AG10803 (cell line): ENCODE data around the gene ZNF205.
"Not testable (repeated sequence)": the region's sequence is repeated elsewhere in the genome, so short reads cannot be mapped to it uniquely, and the experiment has no call there.

Source experiments
- DNase-seq: peaks from one replicate; pipeline ENCODE4 v3.0.0; 2010; ENCODE audit warnings: low read depth
- H3K4me3 ChIP-seq: 2 replicates; pipeline ENCODE4 v1.5.1; 2011; ENCODE audit warnings: mild to moderate bottlenecking, low read length, control low read depth
- TF ChIP-seq, protein P1 (sequence below): conservative IDR thresholded peaks from 2 replicates; pipeline ENCODE4 v1.5.1; 2011; ENCODE audit warnings: mild to moderate bottlenecking, low read length, control low read depth, inconsistent platforms

Gene ZNF205

DNA sequence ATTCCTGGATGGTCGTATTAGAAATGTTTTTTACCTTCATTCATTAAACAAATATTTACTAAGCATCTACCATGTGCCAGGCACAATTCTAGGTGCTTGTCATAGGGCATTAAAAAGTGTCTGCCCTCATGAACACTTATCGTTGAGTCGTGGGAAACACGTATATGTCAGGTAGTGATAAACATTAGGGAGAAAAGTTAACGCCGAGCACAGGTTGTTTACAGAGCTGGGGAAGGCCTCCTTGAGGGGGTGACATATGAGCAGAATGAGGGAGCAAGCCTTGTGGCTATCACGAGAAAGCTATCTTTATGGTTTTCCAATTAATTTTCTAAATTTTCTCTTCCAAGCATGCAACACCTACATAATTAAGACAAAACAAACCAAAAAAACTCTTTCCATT, 21.5 kb downstream of the ZNF205 start:
- H3K4me3 ChIP-seq, result peak overlapping the region; percentile 100
- no peak for DNase-seq
- TF ChIP-seq, protein P1, sequence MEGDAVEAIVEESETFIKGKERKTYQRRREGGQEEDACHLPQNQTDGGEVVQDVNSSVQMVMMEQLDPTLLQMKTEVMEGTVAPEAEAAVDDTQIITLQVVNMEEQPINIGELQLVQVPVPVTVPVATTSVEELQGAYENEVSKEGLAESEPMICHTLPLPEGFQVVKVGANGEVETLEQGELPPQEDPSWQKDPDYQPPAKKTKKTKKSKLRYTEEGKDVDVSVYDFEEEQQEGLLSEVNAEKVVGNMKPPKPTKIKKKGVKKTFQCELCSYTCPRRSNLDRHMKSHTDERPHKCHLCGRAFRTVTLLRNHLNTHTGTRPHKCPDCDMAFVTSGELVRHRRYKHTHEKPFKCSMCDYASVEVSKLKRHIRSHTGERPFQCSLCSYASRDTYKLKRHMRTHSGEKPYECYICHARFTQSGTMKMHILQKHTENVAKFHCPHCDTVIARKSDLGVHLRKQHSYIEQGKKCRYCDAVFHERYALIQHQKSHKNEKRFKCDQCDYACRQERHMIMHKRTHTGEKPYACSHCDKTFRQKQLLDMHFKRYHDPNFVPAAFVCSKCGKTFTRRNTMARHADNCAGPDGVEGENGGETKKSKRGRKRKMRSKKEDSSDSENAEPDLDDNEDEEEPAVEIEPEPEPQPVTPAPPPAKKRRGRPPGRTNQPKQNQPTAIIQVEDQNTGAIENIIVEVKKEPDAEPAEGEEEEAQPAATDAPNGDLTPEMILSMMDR, result no peak

DNA sequence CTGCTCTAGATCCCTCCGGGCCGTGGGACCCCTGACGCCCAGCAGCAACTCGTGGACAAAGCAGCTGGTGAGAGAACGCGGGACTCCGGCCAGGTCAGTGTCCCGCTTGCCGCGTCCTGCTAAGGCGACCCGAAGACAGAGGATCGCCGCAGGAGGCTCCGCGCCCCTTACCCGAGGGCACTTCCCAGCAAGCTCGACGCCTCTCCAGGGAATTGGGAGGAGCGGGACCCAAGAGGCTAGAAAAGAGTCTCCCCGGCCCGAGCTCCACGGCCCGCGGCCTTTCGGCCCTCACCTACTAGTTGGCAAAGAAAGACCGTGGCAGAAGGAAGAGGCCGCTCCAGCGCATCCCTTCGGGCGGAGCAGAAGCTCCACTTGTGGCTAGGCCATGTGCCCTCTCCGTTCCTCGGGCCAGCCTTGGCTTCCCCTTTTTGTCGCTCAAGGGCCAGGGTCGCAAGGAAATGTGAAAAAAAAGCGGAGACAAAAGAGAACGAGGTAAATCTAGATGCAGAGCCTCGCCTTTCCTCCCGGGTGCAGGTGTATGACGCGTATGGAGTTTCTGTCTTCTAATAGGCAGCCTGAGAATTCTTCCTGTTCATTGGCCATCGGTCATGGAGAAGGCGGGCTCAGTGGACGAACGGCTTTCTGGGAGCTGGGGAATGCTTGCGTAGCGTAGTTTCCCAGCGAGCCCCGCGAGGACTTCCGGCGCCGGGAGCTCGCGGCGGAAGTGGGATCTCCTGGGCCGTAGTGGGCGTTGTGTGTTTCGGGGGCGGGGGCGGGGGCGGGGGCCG, 22.1 kb downstream of the ZNF205 start, which contains the start of gene ZNF213:
ZNF213 (plus strand) TSS at position 692 of the 788 bp plus-strand sequence. CDS start 2,252 bp downstream, outside the sequence.
- peak; percentile 97 for DNase-seq
- TF ChIP-seq, protein P1, result no peak
- peak within 1 kb of the TSS; percentile 100 for H3K4me3 ChIP-seq

DNA sequence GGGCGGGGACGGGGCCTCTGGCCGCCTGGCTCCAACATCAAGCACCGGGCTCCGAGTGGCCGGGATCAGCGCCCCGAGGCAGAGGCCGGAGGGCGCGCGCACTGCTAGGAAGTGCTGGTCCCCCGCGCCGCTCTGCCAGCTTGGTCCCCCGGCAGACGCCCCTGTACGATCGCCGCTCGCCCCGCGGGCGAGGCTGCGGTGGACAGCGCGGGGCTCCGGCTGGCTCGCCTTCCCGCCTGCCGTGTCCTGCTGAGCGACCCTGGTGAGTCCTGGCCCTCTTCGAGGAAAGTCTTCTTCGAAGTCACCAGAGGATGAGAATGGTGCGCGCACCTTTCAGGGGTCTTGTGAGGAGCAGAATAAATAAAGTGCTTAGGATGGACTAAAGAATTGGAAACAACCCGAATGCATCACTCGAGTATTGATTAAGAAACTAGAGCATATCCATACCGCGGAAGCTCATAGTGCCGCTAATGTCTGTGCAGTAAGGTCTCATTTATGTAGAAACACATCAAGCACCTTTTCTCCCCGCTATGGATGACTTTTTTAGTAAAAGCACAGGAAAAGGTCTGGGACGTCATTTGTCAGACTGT, 22.8 kb downstream of the ZNF205 start:
- peak overlapping the region; percentile 84 for H3K4me3 ChIP-seq
- TF ChIP-seq, protein P1, result no peak
- no peak for DNase-seq

DNA sequence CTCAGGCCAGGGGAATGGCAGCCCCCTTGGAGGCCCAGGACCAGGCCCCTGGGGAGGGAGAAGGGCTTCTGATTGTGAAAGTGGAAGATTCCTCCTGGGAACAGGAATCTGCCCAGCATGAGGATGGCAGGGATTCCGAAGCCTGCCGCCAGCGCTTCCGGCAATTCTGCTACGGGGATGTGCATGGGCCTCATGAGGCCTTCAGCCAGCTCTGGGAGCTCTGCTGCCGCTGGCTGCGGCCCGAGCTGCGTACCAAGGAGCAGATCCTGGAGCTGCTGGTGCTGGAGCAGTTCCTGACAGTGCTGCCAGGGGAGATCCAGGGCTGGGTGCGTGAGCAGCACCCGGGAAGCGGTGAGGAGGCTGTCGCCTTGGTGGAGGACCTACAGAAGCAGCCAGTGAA, 24.9 kb downstream of the ZNF205 start:
- no peak overlapping the region for H3K4me3 ChIP-seq
- TF ChIP-seq, protein P1, result no peak
- DNase-seq, result no peak

DNA sequence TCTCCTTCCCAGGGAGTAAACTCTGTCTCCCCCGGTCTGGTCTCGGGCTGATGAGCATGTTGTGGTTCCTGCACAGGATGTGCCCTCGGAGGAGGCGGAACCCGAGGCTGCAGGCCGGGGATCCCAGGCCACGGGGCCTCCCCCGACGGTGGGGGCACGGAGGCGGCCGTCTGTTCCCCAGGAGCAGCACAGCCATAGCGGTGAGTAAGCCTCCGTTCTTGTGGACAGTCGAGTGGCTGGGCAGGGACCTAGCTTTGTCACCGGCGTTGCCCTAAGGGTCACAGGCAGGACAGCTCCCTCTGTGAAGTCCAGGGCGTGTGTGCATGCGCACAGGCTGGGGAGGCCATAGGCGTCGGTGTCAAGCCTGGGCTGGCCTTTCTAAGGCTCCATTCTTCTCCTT, 26.0 kb downstream of the ZNF205 start:
- DNase-seq, result no peak
- TF ChIP-seq, protein P1, result no peak
- H3K4me3 ChIP-seq, result no peak overlapping the region

DNA sequence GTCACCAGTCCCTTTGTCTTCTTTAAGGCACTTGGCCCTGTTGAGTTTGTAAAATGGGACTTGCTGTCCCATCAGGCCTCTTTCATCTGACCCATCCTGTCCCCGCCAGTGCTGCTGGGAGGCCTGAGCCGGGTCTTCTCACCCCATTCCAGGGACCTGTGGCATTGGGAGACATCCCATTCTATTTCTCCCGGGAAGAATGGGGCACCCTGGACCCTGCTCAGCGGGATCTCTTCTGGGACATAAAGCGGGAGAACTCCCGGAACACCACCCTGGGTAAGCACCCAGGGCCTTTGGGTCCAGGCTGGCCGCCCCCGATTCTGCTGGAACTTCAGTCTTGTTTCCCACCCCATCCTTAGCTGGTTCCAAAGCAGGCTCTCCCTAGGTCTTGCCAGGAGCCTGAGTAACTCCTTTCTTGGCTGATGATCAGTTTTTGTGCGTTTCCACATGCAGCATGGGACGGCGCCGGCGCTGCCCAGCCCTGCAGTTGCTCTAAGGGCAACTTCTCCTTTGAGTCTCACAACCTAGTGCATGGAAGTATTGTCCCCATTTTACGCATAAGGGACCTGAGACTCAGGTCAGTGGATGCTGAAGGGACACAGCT, 26.5 kb downstream of the ZNF205 start:
- no peak for DNase-seq
- H3K4me3 ChIP-seq, result no peak overlapping the region
- TF ChIP-seq, protein P1, result no peak

DNA sequence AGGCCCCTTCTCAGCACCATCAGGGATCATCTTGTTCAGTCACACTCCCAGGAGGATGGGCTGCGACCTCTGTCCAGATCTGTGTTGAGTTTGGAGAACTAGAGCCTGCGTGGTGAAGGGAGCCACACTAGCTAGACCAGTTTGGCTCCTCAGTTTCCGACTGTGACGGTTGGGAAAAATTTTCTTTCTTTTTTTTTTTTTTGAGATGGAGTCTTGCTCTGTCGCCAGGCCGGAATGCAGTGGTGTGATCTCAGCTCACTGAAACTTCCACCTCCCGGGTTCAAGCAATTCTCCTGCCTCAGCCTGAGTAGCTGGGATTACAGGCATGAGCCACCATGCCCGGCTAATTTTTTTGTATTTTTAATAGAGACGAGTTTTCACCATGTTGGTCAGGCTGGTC, 27.2 kb downstream of the ZNF205 start:
- DNase-seq, H3K4me3 ChIP-seq: not testable (repeated sequence)
